Testis (tissue), 2 donors: Measurements from ENCODE around the gene PDXDC1.
"Not testable (repeated sequence)": the region's sequence is repeated elsewhere in the genome, so short reads cannot be mapped to it uniquely, and the experiment has no call there.

Experiments
- CTCF ChIP-seq, 3 experiments: fragments of 450-650 bp in 2 of 3; fragments of 200-600 bp in 1 of 3; sonication (generic) in 1 of 3; IDR thresholded peaks; one replicate each; pipeline ENCODE4 v1.5.1; 2016 to 2019; ENCODE audit warnings: antibody characterized with exemption in 3 of 3, mild to moderate bottlenecking in 2 of 3, moderate library complexity in 1 of 3
- POLR2A ChIP-seq: fragments of 450-650 bp; IDR thresholded peaks from one replicate; pipeline ENCODE4 v1.6.1; 2017; ENCODE audit warnings: antibody characterized with exemption, mild to moderate bottlenecking, moderate library complexity

- TF ChIP-seq CTCF (IDR thresholded peaks at IDR 0.05); POLR2A: not testable (repeated sequence)
These were observed 91.1 kb downstream of the PDXDC1 start for GRCh38 chr16:15065961-15066360.
